ENCODE data around the gene RPTN.

- TF ChIP-seq ARNT (IDR thresholded peaks at IDR 0.05) (no peak), NFRKB (IDR thresholded peaks at IDR 0.05) (no peak), CTBP1 (IDR thresholded peaks at IDR 0.05; ENCODE audit: borderline replicate concordance) (no peak), BHLHE40 (IDR thresholded peaks at IDR 0.05; ENCODE audit: borderline replicate concordance) (no peak), FOXK2 (IDR thresholded peaks at IDR 0.05) (no peak), SP1 (IDR thresholded peaks at IDR 0.05) (no peak), FOXA1 (IDR thresholded peaks at IDR 0.05) (no peak), ELF4 (IDR thresholded peaks at IDR 0.05) (no peak), PKNOX1 (IDR thresholded peaks at IDR 0.05) (no peak), FOXM1 (IDR thresholded peaks at IDR 0.05; ENCODE audit: borderline replicate concordance) (no peak), TARDBP (IDR thresholded peaks at IDR 0.05) (no peak)
Observed at GRCh38 chr1:152110860-152111514, 48.0 kb downstream of the RPTN start.
